Fibroblast of lung (primary cell): ENCODE measurements around the gene ARRB1. TPM values are rescaled to one million over a fixed set of nuclear protein-coding genes. Genes with fewer than 3 reads are reported as not detected.

ENCODE experiments used
- DNase-seq, 2 donors: peaks; one replicate each; pipeline versions ENCODE4 v3.0.0 to v3.0.0-alpha.2; 2010; ENCODE audit warnings: low read depth in 2 of 2
- H2AFZ ChIP-seq: 2 replicates; pipeline ENCODE4 v1.5.1; 2012; ENCODE audit warnings: low read length, control low read depth, inconsistent platforms
- H3K27ac ChIP-seq: 2 replicates; pipeline ENCODE4 v1.5.1; 2011; ENCODE audit warnings: low read length, control low read depth; ENCODE audit not compliant: insufficient read depth
- H3K27me3 ChIP-seq: 2 replicates; pipeline ENCODE4 v1.5.1; 2011; ENCODE audit warnings: mild to moderate bottlenecking, low read length; ENCODE audit not compliant: control insufficient read depth, insufficient read depth
- H3K36me3 ChIP-seq: 2 replicates; pipeline ENCODE4 v1.5.1; 2011; ENCODE audit warnings: low read length; ENCODE audit not compliant: control insufficient read depth, insufficient read depth
- H3K4me1 ChIP-seq: 2 replicates; pipeline ENCODE4 v1.5.1; 2011; ENCODE audit warnings: low read length; ENCODE audit not compliant: control insufficient read depth, insufficient read depth; ENCODE audit errors: extremely low read depth
- H3K4me2 ChIP-seq: 2 replicates; pipeline ENCODE4 v1.5.1; 2011; ENCODE audit warnings: low read length, control low read depth; ENCODE audit not compliant: insufficient read depth; ENCODE audit errors: extremely low read depth
- H3K4me3 ChIP-seq, 4 experiments: fragments of 200-600 bp in 1 of 4; sonication (generic) in 1 of 4; replicated peaks in 1 of 4; 2 replicates each; pipeline ENCODE4 v1.5.1; 2011 to 2016; ENCODE audit warnings: low read length in 4 of 4, low read depth in 3 of 4, mild to moderate bottlenecking in 3 of 4, control low read depth in 2 of 4, inconsistent platforms in 1 of 4, mixed read lengths in 1 of 4; ENCODE audit not compliant: insufficient read depth in 1 of 4; ENCODE audit errors: control extremely low read depth in 1 of 4
- H3K79me2 ChIP-seq: 2 replicates; pipeline ENCODE4 v1.5.1; 2012; ENCODE audit warnings: mild to moderate bottlenecking, low read length, inconsistent platforms; ENCODE audit not compliant: control insufficient read depth, insufficient read depth
- H3K9ac ChIP-seq: 2 replicates; pipeline ENCODE4 v1.5.1; 2011; ENCODE audit warnings: mild to moderate bottlenecking, low read length, control low read depth; ENCODE audit not compliant: insufficient read depth
- H3K9me3 ChIP-seq: 2 replicates; pipeline ENCODE4 v1.5.1; 2012; ENCODE audit warnings: low read depth, low read length; ENCODE audit not compliant: control insufficient read depth, insufficient read depth
- H4K20me1 ChIP-seq: 2 replicates; pipeline ENCODE4 v1.5.1; 2011; ENCODE audit warnings: low read length; ENCODE audit not compliant: control insufficient read depth, insufficient read depth; ENCODE audit errors: extremely low read depth
- CTCF ChIP-seq, 2 donors: IDR thresholded peaks in 1 of 2; conservative IDR thresholded peaks in 1 of 2; 1 replicate in 1 of 2; 2 replicates in 1 of 2; pipeline ENCODE4 v1.5.1; 2011 to 2012; ENCODE audit warnings: low read length in 2 of 2, control low read depth in 1 of 2, inconsistent platforms in 1 of 2, low read depth in 1 of 2, mild to moderate bottlenecking in 1 of 2
- EZH2 ChIP-seq: IDR thresholded peaks from 2 replicates; pipeline ENCODE4 v1.5.1; 2012; ENCODE audit warnings: low read length, control low read depth, mild to moderate bottlenecking; ENCODE audit errors: missing control alignments
- polyA plus RNA-seq, 2 donors: library from polyadenylated mRNA; depleted of rRNA in 1 of 2; stranded (reverse) in 1 of 2; unstranded in 1 of 2; fragments of >200 nt; gene quantifications; 2 replicates each; pipeline ENCODE4 v1.2.1, GENCODE V29; 2011 to 2012; ENCODE audit warnings: missing spikeins in 1 of 2
- total RNA-seq: library from RNA; depleted of rRNA; stranded (reverse); fragments of >200 nt; gene quantifications from 2 replicates; pipeline ENCODE4 v1.2.1, GENCODE V29; 2014

The ARRB1 gene
- total and polyA plus RNA-seq, 2 donors (not counting 1 experiment from before 2014, with no cell fraction given): 4.3 to 18.9 TPM

DNA sequence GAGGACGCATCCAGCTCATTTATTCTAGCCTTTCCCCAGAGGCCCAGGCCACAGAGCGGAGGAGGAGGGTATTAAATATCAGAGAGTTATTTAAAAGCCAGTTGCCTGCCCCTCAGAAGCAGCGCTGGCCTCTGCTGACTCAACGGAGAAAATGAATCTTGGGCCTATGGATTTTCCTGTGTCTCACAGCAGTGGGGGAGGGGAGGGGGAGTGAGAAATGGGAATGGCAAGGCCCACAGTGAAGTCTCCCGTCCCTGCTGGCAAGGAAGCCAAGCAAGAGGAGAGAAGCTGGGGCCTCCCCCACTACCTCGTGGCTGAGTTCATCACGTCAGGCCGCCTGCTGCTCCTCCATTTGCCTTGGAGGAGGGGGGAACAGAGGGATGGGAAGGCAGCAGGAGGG, 115.4 kb downstream of the ARRB1 start:
- no peak for TF ChIP-seq EZH2
- TF ChIP-seq CTCF (conservative IDR thresholded peaks at IDR 0.05 in 1 of 2, IDR thresholded peaks at IDR 0.05 in 1 of 2; ENCODE audit: low read depth in 1 of 2, low read length in 2 of 2): no peak
- Histone ChIP-seq H3K9me3 (no peaks in the 10 kb centered on the region), H4K20me1 (no peaks in the 10 kb centered on the region), H3K79me2 (no peaks in the 10 kb centered on the region), H2AFZ (no peak overlapping the region), H3K4me3 (no peak overlapping the region), H3K4me1 (no peaks in the 10 kb centered on the region), H3K9ac (no peak overlapping the region), H3K4me2 (no peak overlapping the region), H3K27ac (no peak overlapping the region), H3K27me3 (peaks cover 20% of the 10 kb centered on the region), H3K36me3 (no peaks in the 10 kb centered on the region)
- no peak for DNase-seq

DNA sequence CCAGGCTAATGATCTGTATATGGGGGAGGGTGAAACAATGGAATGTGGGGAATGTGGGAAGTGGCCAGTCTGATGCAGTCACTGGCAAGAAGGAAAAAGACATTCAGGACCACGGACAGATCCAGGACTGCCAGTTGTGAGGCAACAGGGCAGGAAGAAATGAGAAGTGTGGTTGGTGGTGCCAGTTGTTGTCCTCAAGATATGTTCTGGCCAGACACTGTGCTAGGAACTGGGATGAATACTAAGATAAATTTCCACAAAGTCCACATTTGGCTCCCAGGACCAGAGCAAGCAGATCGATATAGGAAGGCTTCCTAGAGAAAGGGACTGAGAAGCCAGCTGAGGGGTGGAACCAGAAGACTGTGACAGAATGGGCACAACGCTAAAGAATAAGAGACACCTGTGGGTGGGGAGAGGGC, 117.7 kb downstream of the ARRB1 start:
- H3K9ac ChIP-seq: no peak overlapping the region
- no peak overlapping the region for H3K4me2 ChIP-seq
- peaks cover 2% of the 10 kb centered on the region for H3K27me3 ChIP-seq
- TF ChIP-seq CTCF (conservative IDR thresholded peaks at IDR 0.05 in 1 of 2, IDR thresholded peaks at IDR 0.05 in 1 of 2; ENCODE audit: low read depth in 1 of 2, low read length in 2 of 2): no peak
- no peak for TF ChIP-seq EZH2
- no peak overlapping the region for H2AFZ ChIP-seq
- H3K36me3 ChIP-seq: no peaks in the 10 kb centered on the region
- H3K27ac ChIP-seq: no peak overlapping the region
- no peaks in the 10 kb centered on the region for H3K9me3 ChIP-seq
- H3K4me3 ChIP-seq: no peak overlapping the region
- no peaks in the 10 kb centered on the region for H3K79me2 ChIP-seq
- H4K20me1 ChIP-seq: no peaks in the 10 kb centered on the region
- H3K4me1 ChIP-seq: no peaks in the 10 kb centered on the region
- peak; percentile 55 to 57 for DNase-seq

DNA sequence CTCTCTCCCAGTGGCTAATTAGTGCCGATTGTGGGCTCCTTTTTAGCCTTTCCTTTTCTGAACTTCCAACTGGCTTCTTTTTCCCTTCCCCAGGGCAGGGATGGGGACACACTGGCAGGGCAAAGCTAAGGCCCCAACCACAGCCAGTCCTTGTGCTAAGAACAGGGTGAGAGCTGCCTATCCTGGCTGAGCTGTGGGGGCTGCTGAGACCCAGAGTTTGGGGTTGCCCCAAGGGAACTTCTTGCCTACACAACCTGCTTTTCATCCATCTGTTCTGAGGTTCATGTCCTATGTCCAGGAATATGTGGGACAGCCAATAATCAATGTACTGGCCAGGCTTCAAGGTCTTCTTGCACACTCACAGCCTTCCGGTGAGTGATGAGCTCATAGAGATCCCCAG, 120.8 kb downstream of the ARRB1 start:
- no peaks in the 10 kb centered on the region for H3K9me3 ChIP-seq
- DNase-seq: no peak
- H3K27ac ChIP-seq: no peak overlapping the region
- no peaks in the 10 kb centered on the region for H3K27me3 ChIP-seq
- no peak overlapping the region for H3K4me2 ChIP-seq
- H3K4me1 ChIP-seq: no peaks in the 10 kb centered on the region
- H3K9ac ChIP-seq: no peak overlapping the region
- H3K4me3 ChIP-seq: no peak overlapping the region
- H3K79me2 ChIP-seq: no peaks in the 10 kb centered on the region
- no peak for TF ChIP-seq EZH2
- no peak for TF ChIP-seq CTCF (conservative IDR thresholded peaks at IDR 0.05 in 1 of 2, IDR thresholded peaks at IDR 0.05 in 1 of 2; ENCODE audit: low read depth in 1 of 2, low read length in 2 of 2)
- H4K20me1 ChIP-seq: no peaks in the 10 kb centered on the region
- H3K36me3 ChIP-seq: no peaks in the 10 kb centered on the region
- no peak overlapping the region for H2AFZ ChIP-seq
